GM12878 (cell line): ENCODE data around the gene HNRNPA0. TPM values are rescaled to one million over a fixed set of nuclear protein-coding genes. Genes with fewer than 3 reads are reported as not detected.

Source experiments
- ATAC-seq: fragments of 200-7000 bp; cut with Tn5 transposase; 3 replicates; pipeline ENCODE4 v1.9.1; 2020; ENCODE audit warnings: mild to moderate bottlenecking, moderate library complexity
- BruUV-seq: library from RNA; stranded (reverse); fragments of 400-500 nt; replicated peaks from 2 replicates; lab custom pipeline; 2021; lab: Mats Ljungman, UMichigan
- CTCF ChIA-PET: fragments of 300-600 bp; sonication (Branson Sonifier 250); formaldehyde crosslinking; extraction: SDS; loops from one replicate; lab custom pipeline; 2021; ENCODE audit warnings: inconsistent platforms; lab: Yijun Ruan, JAX
- POLR2A ChIA-PET: fragments of 350-600 bp; formaldehyde crosslinking; extraction: SDS; loops from one replicate; lab custom pipeline; 2021; ENCODE audit warnings: inconsistent platforms; lab: Charles Lee
- RAD21 ChIA-PET: fragments of 300-600 bp; sonication (Branson Sonifier 250); formaldehyde crosslinking; loops from one replicate; lab custom pipeline; 2023; ENCODE audit warnings: antibody characterized with exemption; ENCODE audit not compliant: unreplicated experiment; lab: Charles Lee
- SMC1A ChIA-PET: fragments of 300-600 bp; sonication (Branson Sonifier 250); formaldehyde crosslinking; loops from one replicate; lab custom pipeline; 2023; ENCODE audit not compliant: unreplicated experiment, uncharacterized antibody; lab: Charles Lee
- DNase-seq: peaks from one replicate; pipeline ENCODE4 v3.0.0-alpha.2; 2011; ENCODE audit warnings: low read depth, low spot score
- FAIRE-seq: peaks from 3 replicates; lab custom pipeline; 2011; peaks lifted over from hg19 to GRCh38; lab: Jason Lieb, UNC
- H2AFZ ChIP-seq: 2 replicates; pipeline ENCODE4 v1.6.0; 2011; ENCODE audit warnings: low read depth, low read length, control low read depth; ENCODE audit not compliant: control insufficient read depth
- H3K27ac ChIP-seq: 2 replicates; pipeline ENCODE4 v1.5.1; 2011; ENCODE audit warnings: control low read depth; ENCODE audit not compliant: control insufficient read depth, insufficient read depth
- H3K27me3 ChIP-seq, 2 experiments: replicated peaks in 1 of 2; 2 replicates each; pipeline versions ENCODE4 v1.6.0 to v1.6.1; 2011; ENCODE audit warnings: low read length in 1 of 2; ENCODE audit not compliant: control insufficient read depth in 2 of 2, insufficient read depth in 2 of 2
- H3K36me3 ChIP-seq, 2 experiments: 2 replicates each; pipeline ENCODE4 v1.5.1; 2011; ENCODE audit warnings: low read length in 1 of 2; ENCODE audit not compliant: control insufficient read depth in 2 of 2, insufficient read depth in 2 of 2
- H3K4me1 ChIP-seq: 2 replicates; pipeline ENCODE4 v1.6.1; 2011; ENCODE audit warnings: mild to moderate bottlenecking, low read length, moderate library complexity, mixed read lengths; ENCODE audit not compliant: control insufficient read depth, insufficient read depth
- H3K4me2 ChIP-seq: 2 replicates; pipeline ENCODE4 v1.6.0; 2011; ENCODE audit warnings: control low read depth; ENCODE audit not compliant: control insufficient read depth, insufficient read depth
- H3K4me3 ChIP-seq: fragments of 200-600 bp; sonication (generic); 2 replicates; pipeline ENCODE4 v1.5.1; 2016
- H3K79me2 ChIP-seq: 2 replicates; pipeline ENCODE4 v1.6.0; 2011; ENCODE audit warnings: low read length; ENCODE audit not compliant: control insufficient read depth, insufficient read depth
- H3K9ac ChIP-seq: 2 replicates; pipeline ENCODE4 v1.8.0; 2011; ENCODE audit warnings: low read length, control low read depth, mixed read lengths; ENCODE audit not compliant: control insufficient read depth, insufficient read depth
- H3K9me3 ChIP-seq: replicated peaks from 3 replicates; pipeline ENCODE4 v1.5.1; 2011; ENCODE audit warnings: mild to moderate bottlenecking, low read length; ENCODE audit not compliant: control insufficient read depth, insufficient read depth
- H4K20me1 ChIP-seq: 2 replicates; pipeline ENCODE4 v1.6.0; 2011; ENCODE audit not compliant: control insufficient read depth, insufficient read depth
- BCL11A ChIP-seq: IDR thresholded peaks from 2 replicates; pipeline ENCODE4 v1.6.1; 2011; ENCODE audit warnings: low read depth, low read length
- CEBPB ChIP-seq, 2 experiments: fragments of 150-350 bp in 1 of 2; IDR thresholded peaks; 2 replicates each; pipeline ENCODE4 v1.6.1; 2012 to 2014; ENCODE audit warnings: low read depth in 2 of 2, low read length in 2 of 2, borderline replicate concordance in 1 of 2, inconsistent platforms in 1 of 2
- CREB1 ChIP-seq: IDR thresholded peaks from 2 replicates; pipeline ENCODE4 v1.6.1; 2012; ENCODE audit warnings: low read depth, mild to moderate bottlenecking, inconsistent platforms
- DPF2 ChIP-seq: fragments of 450-650 bp; IDR thresholded peaks from 2 replicates; pipeline ENCODE4 v1.6.1; 2017; ENCODE audit warnings: mild to moderate bottlenecking
- FOXM1 ChIP-seq: IDR thresholded peaks from 2 replicates; pipeline ENCODE4 v1.6.1; 2012; ENCODE audit warnings: low read depth, mild to moderate bottlenecking, inconsistent platforms, low read length, moderate library complexity
- HCFC1 ChIP-seq: fragments of 150-350 bp; IDR thresholded peaks from 2 replicates; pipeline ENCODE4 v1.6.1; 2014; ENCODE audit warnings: low read length
- HDAC6 ChIP-seq: fragments of 200-600 bp; sonication (generic); IDR thresholded peaks from one replicate; pipeline ENCODE4 v1.8.0; 2017; ENCODE audit warnings: antibody characterized with exemption; ENCODE audit not compliant: unreplicated experiment
- JUND ChIP-seq: IDR thresholded peaks from 2 replicates; pipeline ENCODE4 v1.6.1; 2012; ENCODE audit warnings: low read depth, mild to moderate bottlenecking, low read length, improper control_type of control experiment, moderate library complexity
- KDM1A ChIP-seq: fragments of 200-600 bp; sonication (generic); IDR thresholded peaks from 2 replicates; pipeline ENCODE4 v1.6.1; 2016; ENCODE audit warnings: borderline replicate concordance
- SREBF1 ChIP-seq: IDR thresholded peaks from 2 replicates; pipeline ENCODE4 v1.6.1; 2012; ENCODE audit warnings: mild to moderate bottlenecking, low read length
- STAT3 ChIP-seq: IDR thresholded peaks from 2 replicates; pipeline ENCODE4 v1.6.1; 2011; ENCODE audit warnings: low read depth, low read length, improper control_type of control experiment
- YY1 ChIP-seq: IDR thresholded peaks from 2 replicates; pipeline ENCODE4 v1.6.1; 2011; ENCODE audit warnings: low read depth, mild to moderate bottlenecking, low read length
- in situ Hi-C: fragments of 300-500 bp; cut with MboI; formaldehyde crosslinking; loops from 9 replicates; pipeline ENCODE4 v1.14.3; 2018; ENCODE audit warnings: mixed read lengths
- intact Hi-C: fragments of 100-400 bp; cut with micrococcal nuclease; formaldehyde crosslinking; loops from one replicate; pipeline ENCODE4 v1.14.2; 2022; ENCODE audit not compliant: unreplicated experiment
- polyA plus RNA-seq, 11 experiments: library from polyadenylated mRNA; depleted of rRNA in 4 of 11; unstranded in 6 of 11; stranded (reverse) in 5 of 11; fragments of >200 nt; fragmentation: Nextera tagmentation in 4 of 11; fragmentation: Illumina TruSeq in 1 of 11; extraction: Ambion mirVana in 4 of 11; extraction: Trizol in 1 of 11; gene quantifications; 1 replicate in 1 of 11; 2 replicates in 10 of 11; pipeline versions ENCODE4 v1.2.1 to v1.2.3, GENCODE V29; 2011 to 2016; ENCODE audit warnings: inconsistent platforms in 2 of 11, missing spikeins in 2 of 11, low read depth in 1 of 11
- total RNA-seq, 4 experiments: library from RNA; depleted of rRNA in 3 of 4; stranded (reverse); fragments of >200 nt in 3 of 4; fragmentation: Illumina TruSeq in 1 of 4; extraction: Trizol in 1 of 4; gene quantifications; 2 replicates each; pipeline versions ENCODE4 v1.2.1 to v1.2.3, GENCODE V29; 2013 to 2021
- TF ChIP-seq, protein P1 (sequence below): IDR thresholded peaks from 2 replicates; pipeline ENCODE4 v1.6.1; 2011; ENCODE audit warnings: low read depth, mild to moderate bottlenecking, low read length, moderate library complexity, borderline replicate concordance; ENCODE audit errors: extremely low read depth
- TF ChIP-seq, protein P2 (sequence below): fragments of 450-650 bp; IDR thresholded peaks from 2 replicates; pipeline ENCODE4 v1.6.1; 2017; ENCODE audit warnings: mild to moderate bottlenecking
- TF ChIP-seq, protein P3 (sequence below): IDR thresholded peaks from 2 replicates; pipeline ENCODE4 v1.6.1; 2012; ENCODE audit warnings: low read depth, low read length, improper control_type of control experiment
- TF ChIP-seq, protein P4 (sequence below): fragments of 450-650 bp; IDR thresholded peaks from 2 replicates; pipeline ENCODE4 v1.6.1; 2018; ENCODE audit warnings: borderline replicate concordance, mild to moderate bottlenecking; ENCODE audit not compliant: partially characterized antibody

HNRNPA0 gene
- total and polyA plus RNA-seq, 10 of the 15 experiments (the other 5 are each of a cell fraction or from before 2014, with no cell fraction given): 6.3 to 45.0 (median 12.5) TPM

DNA sequence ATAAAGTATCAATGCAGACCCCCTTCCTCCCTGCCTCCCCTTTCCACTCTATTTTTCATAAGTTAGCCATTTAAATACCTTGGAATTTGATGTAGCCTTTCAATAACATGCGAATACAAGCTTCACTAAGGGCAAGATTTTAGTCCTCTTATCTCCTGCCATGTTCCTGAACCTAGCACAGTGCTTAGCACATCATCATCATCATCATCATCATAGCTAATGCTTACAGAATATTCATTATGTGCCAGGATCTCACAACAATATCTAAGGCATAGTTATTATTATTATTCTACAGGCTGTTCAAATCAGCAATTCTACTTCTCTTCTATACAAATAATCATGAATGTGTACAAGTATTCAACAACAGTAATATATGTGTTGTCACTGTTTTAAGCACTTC is 38.7 kb downstream of the HNRNPA0 start (continued):
- TF ChIP-seq CREB1: no peak

DNA sequence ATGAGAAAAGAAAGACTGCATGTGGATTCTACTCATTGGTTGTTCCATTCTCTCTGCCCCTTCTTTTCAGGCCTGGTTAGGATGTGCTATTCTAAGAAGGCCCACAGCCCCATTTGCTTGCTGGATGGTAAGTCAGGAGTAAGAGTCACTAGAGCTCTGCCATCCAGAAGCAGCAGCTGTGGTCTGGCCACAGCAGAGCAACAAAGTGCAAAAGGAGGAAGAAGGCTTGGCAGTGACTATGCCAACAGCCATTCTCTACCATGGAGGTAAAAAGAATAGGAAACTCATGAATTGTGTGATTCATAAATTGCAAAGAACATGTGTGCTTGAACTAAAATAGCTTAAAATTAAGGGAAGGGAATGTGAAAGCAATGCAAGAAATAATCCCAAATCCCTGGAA is 39.2 kb downstream of the HNRNPA0 start:
- ChIA-PET CTCF (interaction anchor here (5.3 kb wide), 1 partner anchor 27 kb away, joined by 30 read pairs; no protein-coding TSS in a partner anchor), SMC1A (interaction anchor here (1.3 kb wide), 1 partner anchor 28 kb away, joined by 3 read pairs; no protein-coding TSS in a partner anchor), RAD21 (interaction anchor here (1.1 kb wide), 1 partner anchor 28 kb away, joined by 4 read pairs; no protein-coding TSS in a partner anchor), POLR2A (no interaction called here)
- TF ChIP-seq, protein P1, sequence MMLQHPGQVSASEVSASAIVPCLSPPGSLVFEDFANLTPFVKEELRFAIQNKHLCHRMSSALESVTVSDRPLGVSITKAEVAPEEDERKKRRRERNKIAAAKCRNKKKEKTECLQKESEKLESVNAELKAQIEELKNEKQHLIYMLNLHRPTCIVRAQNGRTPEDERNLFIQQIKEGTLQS: no peak
- TF ChIP-seq JUND (no peak), HDAC6 (no peak), YY1 (no peak), DPF2 (no peak), KDM1A (no peak), SREBF1 (no peak), FOXM1 (no peak), STAT3 (no peak), BCL11A (no peak), HCFC1 (no peak), CEBPB (IDR thresholded peaks at IDR 0.05; ENCODE audit: borderline replicate concordance in 1 of 2, low read depth in 2 of 2, low read length in 2 of 2) (no peak)
- TF ChIP-seq, protein P2, sequence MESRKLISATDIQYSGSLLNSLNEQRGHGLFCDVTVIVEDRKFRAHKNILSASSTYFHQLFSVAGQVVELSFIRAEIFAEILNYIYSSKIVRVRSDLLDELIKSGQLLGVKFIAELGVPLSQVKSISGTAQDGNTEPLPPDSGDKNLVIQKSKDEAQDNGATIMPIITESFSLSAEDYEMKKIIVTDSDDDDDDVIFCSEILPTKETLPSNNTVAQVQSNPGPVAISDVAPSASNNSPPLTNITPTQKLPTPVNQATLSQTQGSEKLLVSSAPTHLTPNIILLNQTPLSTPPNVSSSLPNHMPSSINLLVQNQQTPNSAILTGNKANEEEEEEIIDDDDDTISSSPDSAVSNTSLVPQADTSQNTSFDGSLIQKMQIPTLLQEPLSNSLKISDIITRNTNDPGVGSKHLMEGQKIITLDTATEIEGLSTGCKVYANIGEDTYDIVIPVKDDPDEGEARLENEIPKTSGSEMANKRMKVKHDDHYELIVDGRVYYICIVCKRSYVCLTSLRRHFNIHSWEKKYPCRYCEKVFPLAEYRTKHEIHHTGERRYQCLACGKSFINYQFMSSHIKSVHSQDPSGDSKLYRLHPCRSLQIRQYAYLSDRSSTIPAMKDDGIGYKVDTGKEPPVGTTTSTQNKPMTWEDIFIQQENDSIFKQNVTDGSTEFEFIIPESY: no peak
- TF ChIP-seq, protein P3, sequence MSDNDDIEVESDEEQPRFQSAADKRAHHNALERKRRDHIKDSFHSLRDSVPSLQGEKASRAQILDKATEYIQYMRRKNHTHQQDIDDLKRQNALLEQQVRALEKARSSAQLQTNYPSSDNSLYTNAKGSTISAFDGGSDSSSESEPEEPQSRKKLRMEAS: no peak
- TF ChIP-seq, protein P4, sequence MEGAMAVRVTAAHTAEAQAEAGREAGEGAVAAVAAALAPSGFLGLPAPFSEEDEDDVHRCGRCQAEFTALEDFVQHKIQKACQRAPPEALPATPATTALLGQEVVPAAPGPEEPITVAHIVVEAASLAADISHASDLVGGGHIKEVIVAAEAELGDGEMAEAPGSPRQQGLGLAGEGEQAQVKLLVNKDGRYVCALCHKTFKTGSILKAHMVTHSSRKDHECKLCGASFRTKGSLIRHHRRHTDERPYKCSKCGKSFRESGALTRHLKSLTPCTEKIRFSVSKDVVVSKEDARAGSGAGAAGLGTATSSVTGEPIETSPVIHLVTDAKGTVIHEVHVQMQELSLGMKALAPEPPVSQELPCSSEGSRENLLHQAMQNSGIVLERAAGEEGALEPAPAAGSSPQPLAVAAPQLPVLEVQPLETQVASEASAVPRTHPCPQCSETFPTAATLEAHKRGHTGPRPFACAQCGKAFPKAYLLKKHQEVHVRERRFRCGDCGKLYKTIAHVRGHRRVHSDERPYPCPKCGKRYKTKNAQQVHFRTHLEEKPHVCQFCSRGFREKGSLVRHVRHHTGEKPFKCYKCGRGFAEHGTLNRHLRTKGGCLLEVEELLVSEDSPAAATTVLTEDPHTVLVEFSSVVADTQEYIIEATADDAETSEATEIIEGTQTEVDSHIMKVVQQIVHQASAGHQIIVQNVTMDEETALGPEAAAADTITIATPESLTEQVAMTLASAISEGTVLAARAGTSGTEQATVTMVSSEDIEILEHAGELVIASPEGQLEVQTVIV: no peak
- no peak for DNase-seq
- no peaks in the 10 kb centered on the region for H3K27me3 ChIP-seq
- no peak overlapping the region for H2AFZ ChIP-seq
- in situ Hi-C loops (no loop called here), intact Hi-C loops (no loop called here)
- no peak overlapping the region for H3K4me2 ChIP-seq
- H3K27ac ChIP-seq: no peak overlapping the region
- no peaks in the 10 kb centered on the region for H3K36me3 ChIP-seq
- H3K4me3 ChIP-seq: no peak overlapping the region
- H3K9me3 ChIP-seq: no peaks in the 10 kb centered on the region; the same call in 2 of the 3 replicates
- no peaks in the 10 kb centered on the region for H4K20me1 ChIP-seq
- no peaks in the 10 kb centered on the region for H3K4me1 ChIP-seq
- no TSS peak for BruUV-seq
- no peak overlapping the region for H3K9ac ChIP-seq
- FAIRE-seq: no peak
- no peaks in the 10 kb centered on the region for H3K79me2 ChIP-seq
- ATAC-seq: no peak
